Panc1 (cell line): ENCODE data around the gene CRNKL1. TPM values are rescaled to one million over a fixed set of nuclear protein-coding genes. Genes with fewer than 3 reads are reported as not detected.

ENCODE experiments used
- ATAC-seq: fragments of 200-7000 bp; cut with Tn5 transposase; 2 replicates; pipeline ENCODE4 v1.9.1; 2020; ENCODE audit warnings: mild to moderate bottlenecking, moderate library complexity
- BruUV-seq: library from RNA; stranded (reverse); fragments of 400-500 nt; replicated peaks from 2 replicates; lab custom pipeline; 2021; lab: Mats Ljungman, UMichigan
- CTCF ChIA-PET: fragments of 300-600 bp; sonication (Branson Sonifier 250); formaldehyde crosslinking; loops from one replicate; lab custom pipeline; 2022; ENCODE audit warnings: antibody characterized with exemption; lab: Charles Lee
- POLR2A ChIA-PET: fragments of 300-600 bp; sonication (Branson Sonifier 250); formaldehyde crosslinking; loops from one replicate; lab custom pipeline; 2022; ENCODE audit warnings: antibody characterized with exemption; lab: Charles Lee
- DNase-seq: peaks from one replicate; pipeline ENCODE4 v3.0.0-alpha.2; 2010; ENCODE audit warnings: low read depth, low spot score
- H3K27ac ChIP-seq: 2 replicates; pipeline ENCODE4 v1.5.1; 2011; ENCODE audit warnings: mild to moderate bottlenecking, low read length, inconsistent platforms
- H3K27me3 ChIP-seq: fragments of 200-500 bp; sonication (Bioruptor generic); 2 replicates; pipeline ENCODE4 v1.6.0; 2014; ENCODE audit warnings: low read length, inconsistent platforms; ENCODE audit not compliant: control insufficient read depth, insufficient read depth
- H3K36me3 ChIP-seq: fragments of 200-500 bp; sonication (Bioruptor generic); 2 replicates; pipeline ENCODE4 v1.5.1; 2014; ENCODE audit warnings: inconsistent platforms, mild to moderate bottlenecking, low read length, moderate library complexity; ENCODE audit not compliant: control insufficient read depth, insufficient read depth
- H3K4me1 ChIP-seq: 2 replicates; pipeline ENCODE4 v1.5.1; 2011; ENCODE audit warnings: inconsistent platforms, mild to moderate bottlenecking, low read length, moderate library complexity; ENCODE audit not compliant: control insufficient read depth, insufficient read depth
- H3K4me3 ChIP-seq, 2 experiments: 2 replicates each; pipeline ENCODE4 v1.5.1; 2011 to 2012; ENCODE audit warnings: low read depth in 2 of 2, low read length in 2 of 2, mild to moderate bottlenecking in 2 of 2, inconsistent platforms in 1 of 2, moderate library complexity in 1 of 2
- H3K9me3 ChIP-seq: fragments of 200-500 bp; sonication (Bioruptor generic); 2 replicates; pipeline ENCODE4 v1.5.1; 2014; ENCODE audit warnings: low read depth, mild to moderate bottlenecking, inconsistent platforms, low read length, moderate library complexity; ENCODE audit not compliant: control insufficient read depth, insufficient read depth
- CTCF ChIP-seq: fragments of 450-650 bp; IDR thresholded peaks from 2 replicates; pipeline ENCODE4 v1.5.1; 2017; ENCODE audit warnings: mild to moderate bottlenecking
- POLR2AphosphoS5 ChIP-seq: IDR thresholded peaks from 2 replicates; pipeline ENCODE4 v1.6.1; 2012; ENCODE audit warnings: mild to moderate bottlenecking, low read depth, low read length, moderate library complexity
- REST ChIP-seq, 2 experiments: IDR thresholded peaks; 2 replicates each; pipeline ENCODE4 v1.6.1; 2011 to 2012; ENCODE audit warnings: low read depth in 2 of 2, control low read depth in 1 of 2, low read length in 1 of 2, mild to moderate bottlenecking in 1 of 2, moderate library complexity in 1 of 2; ENCODE audit not compliant: insufficient read depth in 1 of 2
- SIN3A ChIP-seq: IDR thresholded peaks from 2 replicates; pipeline ENCODE4 v1.6.1; 2012; ENCODE audit warnings: low read depth, mild to moderate bottlenecking, low read length, moderate library complexity, borderline replicate concordance; ENCODE audit not compliant: insufficient read depth
- TCF7L2 ChIP-seq: IDR thresholded peaks from 2 replicates; pipeline ENCODE4 v1.6.1; 2011; ENCODE audit warnings: mild to moderate bottlenecking, low read depth, low read length, inconsistent platforms
- in situ Hi-C: cut with HindIII; loops from 2 replicates; pipeline ENCODE4 v1.10.0; 2016; ENCODE audit warnings: low sequenced_read_pairs, low pct_unique_long_range_greater_than_20kb
- intact Hi-C: fragments of 100-400 bp; cut with micrococcal nuclease; formaldehyde crosslinking; loops from one replicate; pipeline ENCODE4 v1.10.0; 2022; ENCODE audit not compliant: unreplicated experiment
- total RNA-seq: library from RNA; stranded (reverse); gene quantifications from one replicate; pipeline ENCODE4 v1.2.1, GENCODE V29; 2021; ENCODE audit not compliant: unreplicated experiment

Gene CRNKL1
- total RNA-seq, 1 experiment from 2014 or later, result 16.4 TPM

- TF ChIP-seq SIN3A, result no peak
- no peak for TF ChIP-seq CTCF
- TF ChIP-seq POLR2AphosphoS5, result no peak
- TF ChIP-seq TCF7L2, result no peak
- TF ChIP-seq REST (IDR thresholded peaks at IDR 0.05; ENCODE audit: insufficient read depth in 1 of 2, low read depth in 2 of 2, low read length in 1 of 2), result no peak
- peaks cover 37% of the 10 kb centered on the region for H3K36me3 ChIP-seq
- DNase-seq, result no peak
- ATAC-seq, result no peak
- H3K4me3 ChIP-seq, result no peak overlapping the region
- no peaks in the 10 kb centered on the region for H3K4me1 ChIP-seq
- no peaks in the 10 kb centered on the region for H3K27me3 ChIP-seq
- ChIA-PET CTCF (no interaction called here), POLR2A (no interaction called here)
- in situ Hi-C loops (no loop called here), intact Hi-C loops (no loop called here)
- no peaks in the 10 kb centered on the region for H3K9me3 ChIP-seq
- no peak overlapping the region for H3K27ac ChIP-seq
- no TSS peak for BruUV-seq
Observed at GRCh38 chr20:20037960-20038359, 14.3 kb downstream of the CRNKL1 start.

- DNase-seq, result no peak
- H3K4me3 ChIP-seq, result no peak overlapping the region
- no TSS peak for BruUV-seq
- TF ChIP-seq SIN3A (no peak), CTCF (no peak), REST (IDR thresholded peaks at IDR 0.05; ENCODE audit: insufficient read depth in 1 of 2, low read depth in 2 of 2, low read length in 1 of 2) (no peak), TCF7L2 (no peak), POLR2AphosphoS5 (no peak)
- ChIA-PET CTCF (no interaction called here), POLR2A (no interaction called here)
- H3K36me3 ChIP-seq, result peaks cover 44% of the 10 kb centered on the region
- in situ Hi-C loops, result no loop called here
- H3K4me1 ChIP-seq, result no peaks in the 10 kb centered on the region
- no peak overlapping the region for H3K27ac ChIP-seq
- no peaks in the 10 kb centered on the region for H3K9me3 ChIP-seq
- no peak for ATAC-seq
- no peaks in the 10 kb centered on the region for H3K27me3 ChIP-seq
- intact Hi-C loops, result no loop called here
Observed at GRCh38 chr20:20036756-20037155, 15.5 kb downstream of the CRNKL1 start.
